GM12878 (cell line): ENCODE measurements around the gene CTBS. TPM values are rescaled to one million over a fixed set of nuclear protein-coding genes. Genes with fewer than 3 reads are reported as not detected.

Experiments used
- ATAC-seq: fragments of 200-7000 bp; cut with Tn5 transposase; 3 replicates; pipeline ENCODE4 v1.9.1; 2020; ENCODE audit warnings: mild to moderate bottlenecking, moderate library complexity
- BruUV-seq: library from RNA; stranded (reverse); fragments of 400-500 nt; replicated peaks from 2 replicates; lab custom pipeline; 2021; lab: Mats Ljungman, UMichigan
- CTCF ChIA-PET: fragments of 300-600 bp; sonication (Branson Sonifier 250); formaldehyde crosslinking; extraction: SDS; loops from one replicate; lab custom pipeline; 2021; ENCODE audit warnings: inconsistent platforms; lab: Yijun Ruan, JAX
- POLR2A ChIA-PET: fragments of 350-600 bp; formaldehyde crosslinking; extraction: SDS; loops from one replicate; lab custom pipeline; 2021; ENCODE audit warnings: inconsistent platforms; lab: Charles Lee
- RAD21 ChIA-PET: fragments of 300-600 bp; sonication (Branson Sonifier 250); formaldehyde crosslinking; loops from one replicate; lab custom pipeline; 2023; ENCODE audit warnings: antibody characterized with exemption; ENCODE audit not compliant: unreplicated experiment; lab: Charles Lee
- SMC1A ChIA-PET: fragments of 300-600 bp; sonication (Branson Sonifier 250); formaldehyde crosslinking; loops from one replicate; lab custom pipeline; 2023; ENCODE audit not compliant: unreplicated experiment, uncharacterized antibody; lab: Charles Lee
- DNase-seq: peaks from one replicate; pipeline ENCODE4 v3.0.0-alpha.2; 2011; ENCODE audit warnings: low read depth, low spot score
- FAIRE-seq: peaks from 3 replicates; lab custom pipeline; 2011; peaks lifted over from hg19 to GRCh38; lab: Jason Lieb, UNC
- H2AFZ ChIP-seq: 2 replicates; pipeline ENCODE4 v1.6.0; 2011; ENCODE audit warnings: low read depth, low read length, control low read depth; ENCODE audit not compliant: control insufficient read depth
- H3K27ac ChIP-seq: 2 replicates; pipeline ENCODE4 v1.5.1; 2011; ENCODE audit warnings: control low read depth; ENCODE audit not compliant: control insufficient read depth, insufficient read depth
- H3K27me3 ChIP-seq, 2 experiments: replicated peaks in 1 of 2; 2 replicates each; pipeline versions ENCODE4 v1.6.0 to v1.6.1; 2011; ENCODE audit warnings: low read length in 1 of 2; ENCODE audit not compliant: control insufficient read depth in 2 of 2, insufficient read depth in 2 of 2
- H3K36me3 ChIP-seq, 2 experiments: 2 replicates each; pipeline ENCODE4 v1.5.1; 2011; ENCODE audit warnings: low read length in 1 of 2; ENCODE audit not compliant: control insufficient read depth in 2 of 2, insufficient read depth in 2 of 2
- H3K4me1 ChIP-seq: 2 replicates; pipeline ENCODE4 v1.6.1; 2011; ENCODE audit warnings: mild to moderate bottlenecking, low read length, moderate library complexity, mixed read lengths; ENCODE audit not compliant: control insufficient read depth, insufficient read depth
- H3K4me2 ChIP-seq: 2 replicates; pipeline ENCODE4 v1.6.0; 2011; ENCODE audit warnings: control low read depth; ENCODE audit not compliant: control insufficient read depth, insufficient read depth
- H3K4me3 ChIP-seq: fragments of 200-600 bp; sonication (generic); 2 replicates; pipeline ENCODE4 v1.5.1; 2016
- H3K79me2 ChIP-seq: 2 replicates; pipeline ENCODE4 v1.6.0; 2011; ENCODE audit warnings: low read length; ENCODE audit not compliant: control insufficient read depth, insufficient read depth
- H3K9ac ChIP-seq: 2 replicates; pipeline ENCODE4 v1.8.0; 2011; ENCODE audit warnings: low read length, control low read depth, mixed read lengths; ENCODE audit not compliant: control insufficient read depth, insufficient read depth
- H3K9me3 ChIP-seq: replicated peaks from 3 replicates; pipeline ENCODE4 v1.5.1; 2011; ENCODE audit warnings: mild to moderate bottlenecking, low read length; ENCODE audit not compliant: control insufficient read depth, insufficient read depth
- H4K20me1 ChIP-seq: 2 replicates; pipeline ENCODE4 v1.6.0; 2011; ENCODE audit not compliant: control insufficient read depth, insufficient read depth
- CHD4 ChIP-seq: fragments of 200-600 bp; sonication (generic); IDR thresholded peaks from 2 replicates; pipeline ENCODE4 v1.6.1; 2016; ENCODE audit warnings: mild to moderate bottlenecking
- MYB ChIP-seq: fragments of 150-350 bp; IDR thresholded peaks from 2 replicates; pipeline ENCODE4 v1.6.1; 2014; ENCODE audit warnings: mild to moderate bottlenecking, low read depth, low read length, borderline replicate concordance
- PKNOX1 ChIP-seq: fragments of 450-650 bp; IDR thresholded peaks from 2 replicates; pipeline ENCODE4 v1.6.1; 2016; ENCODE audit warnings: mild to moderate bottlenecking
- PML ChIP-seq: IDR thresholded peaks from 2 replicates; pipeline ENCODE4 v1.6.1; 2012; ENCODE audit warnings: low read length, inconsistent platforms
- RAD21 ChIP-seq: IDR thresholded peaks from 2 replicates; pipeline ENCODE4 v1.6.1; 2011; ENCODE audit warnings: mild to moderate bottlenecking, low read depth, low read length, moderate library complexity; ENCODE audit not compliant: insufficient read depth
- REST ChIP-seq: IDR thresholded peaks from 2 replicates; pipeline ENCODE4 v1.6.1; 2012; ENCODE audit warnings: mild to moderate bottlenecking, low read depth, low read length
- RUNX3 ChIP-seq: IDR thresholded peaks from 2 replicates; pipeline ENCODE4 v1.6.1; 2012; ENCODE audit warnings: low read length, inconsistent platforms
- WGBS: methylation state at CpG from one replicate; pipeline ENCODE4 v1.1.6; 2016; ENCODE audit warnings: low lambda C conversion rate; ENCODE audit not compliant: insufficient replicate concordance, insufficient coverage; ENCODE audit errors: missing lambda C conversion rate; 5-methylcytosine and 5-hydroxymethylcytosine counted together
- in situ Hi-C: fragments of 300-500 bp; cut with MboI; formaldehyde crosslinking; loops from 9 replicates; pipeline ENCODE4 v1.14.3; 2018; ENCODE audit warnings: mixed read lengths
- intact Hi-C: fragments of 100-400 bp; cut with micrococcal nuclease; formaldehyde crosslinking; loops from one replicate; pipeline ENCODE4 v1.14.2; 2022; ENCODE audit not compliant: unreplicated experiment
- polyA plus RNA-seq, 11 experiments: library from polyadenylated mRNA; depleted of rRNA in 4 of 11; unstranded in 6 of 11; stranded (reverse) in 5 of 11; fragments of >200 nt; fragmentation: Nextera tagmentation in 4 of 11; fragmentation: Illumina TruSeq in 1 of 11; extraction: Ambion mirVana in 4 of 11; extraction: Trizol in 1 of 11; gene quantifications; 1 replicate in 1 of 11; 2 replicates in 10 of 11; pipeline versions ENCODE4 v1.2.1 to v1.2.3, GENCODE V29; 2011 to 2016; ENCODE audit warnings: inconsistent platforms in 2 of 11, missing spikeins in 2 of 11, low read depth in 1 of 11
- total RNA-seq, 4 experiments: library from RNA; depleted of rRNA in 3 of 4; stranded (reverse); fragments of >200 nt in 3 of 4; fragmentation: Illumina TruSeq in 1 of 4; extraction: Trizol in 1 of 4; gene quantifications; 2 replicates each; pipeline versions ENCODE4 v1.2.1 to v1.2.3, GENCODE V29; 2013 to 2021

CTBS gene
- total and polyA plus RNA-seq, 10 of the 15 experiments (the other 5 are each of a cell fraction or from before 2014, with no cell fraction given): 4.3 to 21.2 (median 12.3) TPM

DNA sequence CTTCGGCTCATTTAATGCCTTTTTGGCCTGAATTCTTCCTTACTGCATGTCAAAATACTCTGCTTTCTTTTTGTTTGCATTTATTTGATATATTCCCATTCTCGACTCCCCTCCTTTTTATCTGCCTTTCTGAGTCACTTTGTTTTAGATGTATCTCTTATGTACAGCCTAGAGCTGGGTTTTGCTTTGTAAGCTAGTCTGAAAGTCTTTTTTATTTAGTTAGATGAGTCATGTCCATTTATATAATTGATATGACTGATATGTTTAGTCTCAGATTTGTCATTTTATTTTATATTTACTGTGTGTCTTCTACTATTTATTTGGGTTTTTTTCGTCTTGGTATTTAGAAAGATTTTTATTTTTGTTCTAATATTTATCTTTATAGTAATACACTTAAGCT lies 34.3 kb downstream of the CTBS start:
- Histone ChIP-seq H3K9me3 (no peaks in the 10 kb centered on the region), H4K20me1 (no peaks in the 10 kb centered on the region), H3K4me3 (no peak overlapping the region), H3K79me2 (no peaks in the 10 kb centered on the region), H3K36me3 (peaks cover 0 to 5% of the 10 kb centered on the region in 2 experiments; a peak in 2 of 4 replicates), H3K27ac (no peak overlapping the region), H3K4me1 (no peaks in the 10 kb centered on the region), H3K27me3 (no peaks in the 10 kb centered on the region), H2AFZ (no peak overlapping the region), H3K4me2 (no peak overlapping the region), H3K9ac (no peak overlapping the region)
- no TSS peak for BruUV-seq
- TF ChIP-seq PML (no peak), PKNOX1 (no peak)
- in situ Hi-C loops (loop anchor here (5.0 kb wide), 1 partner anchor 98 kb away; no protein-coding TSS in a partner anchor), intact Hi-C loops (loop anchor here (2.0 kb wide), 1 partner anchor 97 kb away; no protein-coding TSS in a partner anchor)
- DNase-seq: no peak
- 96% methylated on average over 3 of the region's 3 CpGs for WGBS
- RAD21 ChIA-PET: no interaction called here
- SMC1A ChIA-PET: interaction anchor here (0.8 to 1.6 kb wide), 4 partner anchors 9 to 107 kb away, joined by 3 to 6 read pairs (median 4); no protein-coding TSS in a partner anchor
- POLR2A ChIA-PET: interaction anchor here (1.0 kb wide), 1 partner anchor 34 kb away, joined by 3 read pairs; the partner anchor contains the start of gene SPATA1
- CTCF ChIA-PET: interaction anchor here (0.6 to 1.5 kb wide), 9 partner anchors 11 to 324 kb away, joined by 3 to 8 read pairs (median 4); no protein-coding TSS in a partner anchor
- FAIRE-seq: no peak
- ATAC-seq: no peak

DNA sequence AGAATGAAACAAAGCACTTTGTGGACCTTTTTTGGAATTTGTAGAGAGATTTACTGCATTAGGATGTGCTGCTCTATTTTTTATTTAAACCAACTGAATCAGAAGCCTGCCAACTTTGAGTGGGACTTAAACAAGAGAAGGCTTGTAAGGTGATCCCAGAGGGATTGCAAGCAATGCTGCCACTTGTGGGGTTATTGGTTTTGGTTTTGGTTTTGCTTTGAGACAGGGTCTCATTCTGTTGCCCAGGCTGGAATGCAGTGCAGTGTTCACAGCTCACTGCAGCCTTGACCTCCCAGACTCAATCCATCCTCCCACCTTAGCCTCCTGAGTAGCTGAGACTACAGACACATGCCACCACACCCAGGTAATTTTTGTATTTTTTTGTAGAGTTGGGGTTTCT lies 35.6 kb downstream of the CTBS start:
- ChIA-PET CTCF (interaction anchor here (1.4 kb wide), 1 partner anchor 96 kb away, joined by 7 read pairs; no protein-coding TSS in a partner anchor), RAD21 (interaction anchor here (1.1 kb wide), 1 partner anchor 34 kb away, joined by 3 read pairs; no protein-coding TSS in a partner anchor)
- H3K9ac ChIP-seq: no peak overlapping the region
- FAIRE-seq (no peak), ATAC-seq (peak; percentile 91)
- no peak overlapping the region for H3K4me2 ChIP-seq
- intact Hi-C loops: no loop called here
- BruUV-seq: no TSS peak
- H4K20me1 ChIP-seq: no peaks in the 10 kb centered on the region
- TF ChIP-seq MYB (no peak), REST (no peak), RAD21 (no peak), RUNX3 (0 out of 2 replicates have a peak, but pooled peaks have one; percentile 8), CHD4 (no peak)
- TF ChIP-seq, all 136 proteins: peak for 1
- no peak overlapping the region for H3K27ac ChIP-seq
- no peaks in the 10 kb centered on the region for H3K4me1 ChIP-seq
- H2AFZ ChIP-seq: no peak overlapping the region
- peaks cover 0 to 5% of the 10 kb centered on the region in 2 experiments; a peak in 2 of 4 replicates for H3K36me3 ChIP-seq
- SMC1A ChIA-PET: interaction anchor here (0.8 kb wide), 1 partner anchor 91 kb away, joined by 3 read pairs; no protein-coding TSS in a partner anchor
- in situ Hi-C loops: no loop called here
- no peak overlapping the region for H3K4me3 ChIP-seq
- H3K27me3 ChIP-seq: no peaks in the 10 kb centered on the region
- no peaks in the 10 kb centered on the region for H3K79me2 ChIP-seq
- no peaks in the 10 kb centered on the region for H3K9me3 ChIP-seq
- POLR2A ChIA-PET: interaction anchor here (0.6 to 1.2 kb wide), 2 partner anchors 34 to 520 kb away, joined by 3 read pairs; no protein-coding TSS in a partner anchor
- no peak for DNase-seq
